Measurements from ENCODE around the gene DENND4A.
"Not testable (repeated sequence)": the region's sequence is repeated elsewhere in the genome, so short reads cannot be mapped to it uniquely, and the experiment has no call there.

Gene DENND4A

DNA sequence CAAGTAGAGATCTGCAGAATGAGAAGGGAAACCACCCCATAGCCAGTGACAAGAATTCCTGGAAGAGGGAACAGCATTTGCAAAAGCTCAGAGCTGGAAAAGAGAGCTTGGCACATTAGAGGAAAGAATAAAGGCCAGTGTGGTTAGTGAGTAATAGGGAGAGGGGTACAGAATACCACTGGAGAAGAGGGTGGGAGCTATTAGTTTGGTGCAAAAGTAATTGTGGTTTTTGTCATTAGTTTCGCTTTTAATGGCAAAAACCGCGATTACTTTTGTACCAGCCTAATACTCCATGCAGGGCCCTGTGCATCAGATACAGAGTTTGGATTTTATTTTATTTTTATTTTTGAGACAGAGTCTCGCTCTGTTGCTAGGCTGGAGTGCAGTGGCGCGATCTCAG, 160.6 kb downstream of the DENND4A start:
- no peak for DNase-seq (ENCODE audit: low spot score)

DNA sequence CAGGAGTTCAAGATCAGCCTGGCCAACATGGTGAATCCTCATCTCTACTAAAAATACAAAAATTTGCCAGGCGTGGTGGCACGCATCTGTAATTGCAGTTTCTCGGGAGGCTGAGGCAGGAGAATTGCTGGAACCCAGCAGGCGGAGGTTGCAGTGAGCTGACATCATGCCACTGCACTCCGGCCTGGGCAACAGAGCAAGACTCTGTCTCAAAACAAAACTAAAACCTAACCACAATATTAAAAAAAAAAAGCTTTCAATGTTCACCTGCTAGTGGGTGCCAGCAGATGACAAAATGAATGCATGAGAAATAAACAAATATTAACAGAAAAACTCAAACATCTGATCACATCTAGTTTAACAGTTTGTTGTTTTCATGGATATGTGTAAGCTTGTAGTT, 161.3 kb downstream of the DENND4A start:
- no peak for DNase-seq (ENCODE audit: low spot score)

- DNase-seq (ENCODE audit: low spot score) = no peak
Measured at GRCh38 chr15:65629548-65629947, 162.5 kb downstream of the DENND4A start.

GRCh38 chr15:65626856-65627255, 165.2 kb downstream of the DENND4A start:
- DNase-seq (ENCODE audit: low spot score) = no peak

DNA sequence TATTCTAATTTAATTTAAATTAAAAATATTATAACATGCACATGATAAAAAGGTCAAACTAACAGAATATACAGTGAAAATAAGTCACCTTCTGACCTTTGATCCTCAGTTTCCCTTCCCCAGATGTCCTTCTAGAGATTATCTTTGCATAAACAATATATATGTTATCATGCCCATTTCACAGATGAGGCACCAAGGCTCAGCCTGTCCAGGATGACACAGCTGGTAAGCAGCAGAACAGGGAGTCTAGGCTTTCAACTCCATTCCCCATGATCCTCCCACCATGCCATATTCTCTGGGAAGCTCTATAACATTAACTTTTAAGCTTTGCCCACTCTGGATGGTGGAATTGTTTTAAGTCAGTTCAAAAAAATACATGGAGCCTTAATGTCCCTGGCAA, 169.0 kb downstream of the DENND4A start:
- DNase-seq (ENCODE audit: low spot score) = no peak

DNA sequence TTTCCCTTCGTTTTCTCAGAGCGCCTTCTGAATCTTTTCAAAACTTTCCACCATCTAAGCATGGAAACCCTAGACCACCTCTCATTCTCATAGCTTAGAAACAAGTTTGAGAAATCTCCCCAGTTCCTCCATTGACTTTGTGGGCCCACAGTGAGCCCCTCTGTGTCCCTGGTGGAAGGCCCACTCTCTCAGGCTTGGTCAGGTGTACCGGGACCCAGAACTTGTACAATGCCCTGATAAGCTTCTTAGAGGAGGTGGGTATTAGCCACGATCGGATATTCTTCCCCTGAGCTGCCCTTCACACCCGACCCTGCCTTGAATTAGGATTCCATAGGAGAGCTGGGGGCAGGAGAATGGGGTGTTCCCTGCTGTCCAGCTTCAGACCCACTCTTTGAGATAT, 170.5 kb downstream of the DENND4A start, which contains the start of gene SLC24A1:
SLC24A1 (plus strand) TSS at position 301 of the 400 bp plus-strand sequence. CDS start 2,143 bp downstream, outside the sequence.
- DNase-seq (ENCODE audit: low spot score) = no peak

DNA sequence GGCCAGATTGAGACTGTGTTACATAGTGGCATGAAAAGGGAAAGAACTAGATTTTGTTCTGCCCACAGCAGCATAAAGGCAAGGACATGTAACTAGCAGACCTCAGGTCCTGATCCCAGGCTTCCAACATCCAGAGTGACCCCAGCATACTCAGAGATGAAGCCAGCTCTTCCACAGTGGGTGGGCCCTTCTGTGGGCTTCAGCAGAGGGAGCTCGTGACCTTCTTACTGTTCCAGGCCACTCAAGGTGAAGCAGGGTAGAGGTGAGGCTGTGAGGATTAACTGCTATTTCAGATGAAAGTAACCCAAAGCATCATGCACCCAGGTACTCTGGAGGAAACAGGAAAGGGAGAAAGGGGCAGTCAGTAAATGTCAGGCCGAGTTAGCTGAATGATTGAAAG, 171.3 kb downstream of the DENND4A start:
- DNase-seq (ENCODE audit: low spot score) = no peak

DNA sequence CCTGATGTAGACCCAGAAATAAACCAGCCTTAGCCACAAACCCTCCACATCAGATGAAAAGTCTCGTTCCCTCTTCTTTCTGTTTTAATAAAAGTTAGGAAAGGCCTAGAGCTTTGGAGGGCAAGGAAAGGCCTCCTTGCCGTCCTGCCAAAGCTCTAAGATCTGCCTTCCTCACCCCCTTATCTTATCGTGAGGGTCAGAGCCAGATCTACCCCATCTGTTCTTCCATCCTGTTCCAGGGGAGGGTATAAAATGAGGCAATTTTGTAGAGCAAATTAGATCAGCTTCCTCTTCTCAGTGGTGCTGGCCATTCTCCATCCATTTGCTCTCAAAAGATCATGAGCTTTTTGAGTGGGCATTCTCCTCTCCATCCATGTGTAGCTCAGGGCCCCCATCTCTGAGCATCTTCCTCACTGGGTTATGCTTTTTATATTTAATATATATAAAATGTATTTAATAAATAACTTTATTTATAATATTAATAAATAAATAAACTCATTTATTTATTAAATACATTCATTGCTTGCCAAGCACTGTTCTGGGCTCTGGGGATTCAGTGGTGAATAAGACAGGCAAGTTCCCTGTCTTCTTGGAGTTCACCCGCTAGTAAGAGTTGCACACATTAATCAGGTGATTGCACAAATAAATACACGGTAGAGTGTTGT, 172.3 kb downstream of the DENND4A start:
- no peak for DNase-seq (ENCODE audit: low spot score)

GRCh38 chr15:65618560-65619109, 173.5 kb downstream of the DENND4A start:
- no peak for DNase-seq (ENCODE audit: low spot score)

DNA sequence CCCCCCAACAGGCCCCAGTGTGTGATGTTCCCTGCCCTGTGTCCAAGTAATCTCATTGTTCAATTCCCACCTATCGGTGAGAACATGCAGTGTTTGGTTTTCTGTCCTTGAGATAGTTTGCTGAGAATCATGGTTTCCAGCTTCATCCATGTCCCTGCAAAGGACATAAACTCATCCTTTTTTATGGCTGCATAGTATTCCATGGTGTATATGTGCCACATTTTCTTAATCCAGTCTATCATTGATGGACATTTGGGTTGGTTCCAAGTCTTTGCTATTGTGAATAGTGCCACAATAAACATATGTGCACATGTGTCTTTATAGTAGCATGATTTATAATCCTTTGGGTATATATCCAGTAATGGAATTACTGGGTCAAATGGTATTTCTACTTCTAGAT, 176.2 kb downstream of the DENND4A start:
- DNase-seq (ENCODE audit: low spot score) = not testable (repeated sequence)

- no peak for DNase-seq (ENCODE audit: low spot score)
Measured at GRCh38 chr15:65612949-65613744, 178.9 kb downstream of the DENND4A start.

DNA sequence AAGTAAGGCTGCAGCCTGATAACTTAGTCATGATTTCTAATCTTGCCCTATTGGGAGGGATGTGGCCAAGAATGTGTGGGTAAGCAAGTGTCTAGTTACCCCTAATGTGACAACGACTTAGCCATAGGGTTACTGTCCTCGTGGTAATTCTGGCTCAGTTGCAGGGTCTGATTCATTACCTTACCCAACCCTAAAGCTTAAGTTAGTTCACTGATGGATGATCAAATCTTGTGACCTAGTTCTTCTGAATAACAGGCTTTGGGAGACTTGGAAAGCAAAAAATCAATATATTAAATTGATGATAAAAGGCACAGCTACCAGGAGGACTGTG, 179.5 kb downstream of the DENND4A start:
- DNase-seq (ENCODE audit: low spot score) = no peak

DNA sequence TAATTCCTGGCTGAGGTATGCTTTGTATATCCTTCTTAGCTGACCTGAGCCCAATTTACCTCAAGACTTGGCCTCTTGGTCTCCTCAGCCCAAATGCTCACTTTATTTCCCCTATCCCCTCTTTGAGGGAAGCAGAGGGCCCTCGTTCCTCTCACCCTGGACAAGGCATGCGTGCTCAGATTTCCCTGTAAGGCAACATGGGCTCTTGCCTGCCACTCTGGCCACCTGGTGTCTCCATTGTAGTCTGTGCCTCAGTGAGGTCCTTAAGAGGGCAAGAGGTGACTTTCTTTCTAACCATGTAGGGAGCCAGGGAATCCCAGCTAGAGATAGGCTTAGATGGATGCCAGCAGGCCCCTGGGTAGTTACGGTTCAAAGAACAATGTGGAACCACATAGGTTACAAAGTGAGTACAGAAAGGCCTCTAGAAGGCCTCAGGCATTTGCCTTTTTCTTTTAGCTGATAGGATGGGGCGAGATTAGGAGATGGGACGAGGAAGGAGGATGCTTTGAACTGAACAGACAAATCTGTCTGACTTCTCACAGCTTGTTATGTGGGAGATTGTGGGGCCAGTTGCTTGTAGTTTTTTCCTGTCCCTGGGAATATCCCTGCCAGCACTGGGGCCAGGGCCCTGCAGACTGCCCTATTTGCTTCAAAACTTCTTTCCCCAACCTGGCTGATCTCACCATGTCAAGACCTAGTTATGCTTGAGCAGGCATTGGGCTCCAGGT, 180.0 kb downstream of the DENND4A start:
- DNase-seq (ENCODE audit: low spot score) = no peak

DNA sequence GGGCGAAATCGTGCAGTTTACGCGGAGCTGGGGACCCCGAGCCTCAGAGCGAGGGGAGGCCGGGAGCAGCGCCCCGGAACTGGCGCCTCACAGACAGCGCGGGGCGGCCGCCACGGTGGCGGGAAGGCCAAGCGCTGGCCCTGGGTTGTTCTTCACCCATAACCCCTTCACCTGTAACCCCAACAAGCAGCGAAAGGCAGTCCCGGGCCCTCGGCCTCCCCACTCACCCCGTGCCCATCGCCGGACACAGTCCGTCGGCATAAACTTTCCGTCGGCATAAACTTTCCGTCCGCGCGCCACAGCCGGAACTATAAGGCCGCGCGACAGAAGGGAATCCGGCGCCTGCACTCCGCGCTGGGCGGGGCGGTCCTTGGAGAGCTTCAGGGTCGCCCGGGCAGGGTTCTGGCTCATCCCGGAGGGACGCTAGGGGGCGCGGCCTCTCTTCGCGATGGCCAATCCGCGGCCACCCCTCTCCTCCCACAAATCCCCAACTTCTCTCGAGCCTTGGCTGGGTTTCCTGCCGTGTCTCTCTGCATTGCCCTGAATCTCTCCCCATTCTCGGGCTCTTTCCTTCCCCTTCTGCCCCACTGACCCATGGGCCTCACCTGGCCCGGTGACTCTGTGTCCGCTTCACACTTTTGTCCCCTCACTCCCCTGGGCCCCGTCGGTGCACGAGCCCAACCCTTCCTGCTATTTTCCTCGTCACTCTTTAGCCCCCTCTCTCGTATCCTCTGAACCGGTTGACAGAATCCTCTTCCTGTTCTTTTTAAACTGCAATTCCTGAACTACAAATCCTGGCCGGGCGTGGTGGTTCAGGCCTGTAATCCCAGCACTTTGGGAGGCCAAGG, 181.0 kb downstream of the DENND4A start, which contains the start of gene INTS14:
INTS14 (minus strand) TSS at position 261 of the 848 bp plus-strand sequence. CDS start 3,751 bp downstream, outside the sequence.
- DNase-seq (ENCODE audit: low spot score) = peak; percentile 89
